H1 (cell line): ENCODE data around the gene ACTR2. TPM values are rescaled to one million over a fixed set of nuclear protein-coding genes. Genes with fewer than 3 reads are reported as not detected.

ENCODE experiments used
- CTCF ChIA-PET: fragments of 300-600 bp; sonication (Branson Sonifier 250); formaldehyde crosslinking; loops from one replicate; lab custom pipeline; 2021; ENCODE audit not compliant: partially characterized antibody; lab: Charles Lee
- POLR2A ChIA-PET: fragments of 300-600 bp; sonication (Branson Sonifier 250); formaldehyde crosslinking; loops from one replicate; lab custom pipeline; 2021; ENCODE audit warnings: inconsistent platforms; ENCODE audit not compliant: partially characterized antibody; lab: Charles Lee
- DNase-seq, 2 experiments: peaks; one replicate each; pipeline versions ENCODE4 v3.0.0 to v3.0.0-alpha.2; 2010 to 2022; ENCODE audit warnings: low spot score in 2 of 2, low read depth in 1 of 2, mixed read lengths in 1 of 2
- FAIRE-seq: peaks from 2 replicates; lab custom pipeline; 2011; peaks lifted over from hg19 to GRCh38; lab: Jason Lieb, UNC
- H2AFZ ChIP-seq: 2 replicates; pipeline ENCODE4 v1.8.1; 2012; ENCODE audit warnings: low read length, inconsistent platforms
- H2AK5ac ChIP-seq: 2 replicates; pipeline ENCODE4 v1.6.1; 2013; ENCODE audit warnings: low read depth, low read length
- H2BK120ac ChIP-seq: replicated peaks from 2 replicates; pipeline ENCODE3; 2013; ENCODE audit warnings: low read depth, low read length, inconsistent platforms
- H2BK12ac ChIP-seq: 2 replicates; pipeline ENCODE4 v1.6.1; 2013; ENCODE audit warnings: low read depth, low read length
- H2BK15ac ChIP-seq: 2 replicates; pipeline ENCODE4 v1.6.1; 2013; ENCODE audit warnings: low read length
- H2BK20ac ChIP-seq: 2 replicates; pipeline ENCODE4 v1.6.1; 2013; ENCODE audit warnings: low read length
- H2BK5ac ChIP-seq: 2 replicates; pipeline ENCODE4 v1.6.1; 2013; ENCODE audit warnings: low read depth, low read length
- H3K14ac ChIP-seq: 2 replicates; pipeline ENCODE4 v1.6.1; 2013; ENCODE audit warnings: inconsistent platforms; ENCODE audit not compliant: insufficient read length
- H3K18ac ChIP-seq: 2 replicates; pipeline ENCODE4 v1.6.1; 2013; ENCODE audit warnings: low read length; ENCODE audit errors: extremely low read depth
- H3K23ac ChIP-seq: 2 replicates; pipeline ENCODE4 v1.6.1; 2013; ENCODE audit warnings: inconsistent platforms; ENCODE audit not compliant: insufficient read length
- H3K23me2 ChIP-seq: 2 replicates; pipeline ENCODE4 v1.6.1; 2013; ENCODE audit warnings: low read depth, low read length
- H3K27ac ChIP-seq: 2 replicates; pipeline ENCODE4 v1.6.1; 2011; ENCODE audit warnings: low read depth, low read length, inconsistent platforms
- H3K27me3 ChIP-seq, 4 experiments: replicated peaks in 1 of 4; 1 replicate in 1 of 4; 2 replicates in 3 of 4; pipeline versions ENCODE4 v1.6.1 to v1.8.1; 2011 to 2013; ENCODE audit warnings: low read length in 3 of 4, mild to moderate bottlenecking in 3 of 4, inconsistent platforms in 2 of 4, mixed read lengths in 2 of 4, moderate library complexity in 1 of 4; ENCODE audit not compliant: control insufficient read depth in 3 of 4, insufficient read depth in 3 of 4; ENCODE audit errors: extremely low read depth in 1 of 4
- H3K36me3 ChIP-seq, 4 experiments: 2 replicates each; pipeline versions ENCODE4 v1.6.1 to v1.8.1; 2011 to 2013; ENCODE audit warnings: mild to moderate bottlenecking in 4 of 4, low read length in 3 of 4, moderate library complexity in 2 of 4, control low read depth in 1 of 4, inconsistent platforms in 1 of 4; ENCODE audit not compliant: insufficient read depth in 4 of 4, control insufficient read depth in 2 of 4
- H3K4ac ChIP-seq: replicated peaks from 2 replicates; pipeline ENCODE3; 2013; ENCODE audit warnings: low read length, low read depth, mixed read lengths, inconsistent platforms; ENCODE audit not compliant: insufficient read length
- H3K4me1 ChIP-seq, 4 experiments: replicated peaks in 1 of 4; 1 replicate in 1 of 4; 2 replicates in 3 of 4; pipeline versions ENCODE4 v1.6.1 to v1.8.1; 2011 to 2013; ENCODE audit warnings: low read length in 3 of 4, inconsistent platforms in 2 of 4, mixed read lengths in 1 of 4; ENCODE audit not compliant: insufficient read depth in 4 of 4, control insufficient read depth in 3 of 4
- H3K4me2 ChIP-seq, 2 experiments: 2 replicates each; pipeline versions ENCODE4 v1.6.1 to v1.8.1; 2011 to 2013; ENCODE audit warnings: low read depth in 2 of 2, low read length in 2 of 2, control low read depth in 1 of 2, inconsistent platforms in 1 of 2, mild to moderate bottlenecking in 1 of 2; ENCODE audit not compliant: insufficient read depth in 1 of 2
- H3K4me3 ChIP-seq, 4 experiments: fragments of 200-600, 300-600 bp in 1 of 4; sonication (generic), shearing (Covaris generic), sonication (Bioruptor Twin) in 1 of 4; 2 replicates each; pipeline versions ENCODE4 v1.5.1 to v1.8.1; 2011 to 2016; ENCODE audit warnings: low read length in 4 of 4, low read depth in 3 of 4, control low read depth in 2 of 4, inconsistent platforms in 2 of 4, mild to moderate bottlenecking in 2 of 4, mixed read lengths in 1 of 4, moderate library complexity in 1 of 4; ENCODE audit not compliant: insufficient read depth in 2 of 4; ENCODE audit errors: extremely low read depth in 1 of 4
- H3K56ac ChIP-seq: replicated peaks from 2 replicates; pipeline ENCODE3; 2013; ENCODE audit warnings: low read depth, mild to moderate bottlenecking, mixed read lengths, low read length, inconsistent platforms; ENCODE audit not compliant: insufficient read length
- H3K79me1 ChIP-seq: 2 replicates; pipeline ENCODE4 v1.6.1; 2013; ENCODE audit warnings: low read depth, low read length, control low read depth
- H3K79me2 ChIP-seq, 2 experiments: 2 replicates each; pipeline versions ENCODE4 v1.6.1 to v1.8.1; 2012 to 2013; ENCODE audit warnings: low read length in 2 of 2, mild to moderate bottlenecking in 2 of 2, inconsistent platforms in 1 of 2; ENCODE audit not compliant: insufficient read depth in 2 of 2, control insufficient read depth in 1 of 2
- H3K9ac ChIP-seq, 4 experiments: replicated peaks in 1 of 4; 1 replicate in 1 of 4; 2 replicates in 3 of 4; pipeline versions ENCODE4 v1.6.1 to v1.8.1; 2011 to 2013; ENCODE audit warnings: low read depth in 3 of 4, low read length in 3 of 4, control low read depth in 2 of 4, mild to moderate bottlenecking in 2 of 4, moderate library complexity in 2 of 4, inconsistent platforms in 1 of 4; ENCODE audit errors: extremely low read depth in 1 of 4
- H3K9me3 ChIP-seq, 2 experiments: 2 replicates each; pipeline versions ENCODE4 v1.6.1 to v1.8.1; 2012 to 2013; ENCODE audit warnings: mild to moderate bottlenecking in 2 of 2, moderate library complexity in 2 of 2, control low read depth in 1 of 2, inconsistent platforms in 1 of 2, low read depth in 1 of 2, low read length in 1 of 2, mixed read lengths in 1 of 2; ENCODE audit not compliant: insufficient read depth in 2 of 2
- H4K20me1 ChIP-seq, 2 experiments: replicated peaks in 1 of 2; 2 replicates each; pipeline versions ENCODE3 to v1.8.1; 2011 to 2013; ENCODE audit warnings: inconsistent platforms in 2 of 2, low read length in 2 of 2, mild to moderate bottlenecking in 1 of 2; ENCODE audit not compliant: insufficient read depth in 2 of 2, control insufficient read depth in 1 of 2
- H4K5ac ChIP-seq: 2 replicates; pipeline ENCODE4 v1.6.1; 2013; ENCODE audit warnings: low read length, low read depth, mixed read lengths, inconsistent platforms; ENCODE audit not compliant: insufficient read length
- H4K8ac ChIP-seq: 2 replicates; pipeline ENCODE4 v1.8.0; 2013; ENCODE audit warnings: mild to moderate bottlenecking, moderate library complexity, low read length, inconsistent platforms; ENCODE audit not compliant: insufficient read depth; ENCODE audit errors: extremely low read depth
- H4K91ac ChIP-seq: replicated peaks from 2 replicates; pipeline ENCODE3; 2013; ENCODE audit warnings: low read length, mixed read lengths, inconsistent platforms; ENCODE audit not compliant: insufficient read length
- CEBPB ChIP-seq: IDR thresholded peaks from 2 replicates; pipeline ENCODE4 v1.6.1; 2012; ENCODE audit warnings: low read depth, low read length
- CTBP2 ChIP-seq: IDR thresholded peaks from 2 replicates; pipeline ENCODE4 v1.7.0; 2011; ENCODE audit warnings: borderline replicate concordance, mild to moderate bottlenecking, moderate library complexity, mixed read lengths, low read length; ENCODE audit not compliant: insufficient read depth, insufficient read length
- EZH2 ChIP-seq: fragments of 200-600 bp; sonication (generic); IDR thresholded peaks from 2 replicates; pipeline ENCODE4 v1.7.1; 2012; ENCODE audit warnings: low read depth, mild to moderate bottlenecking, moderate library complexity, low read length, inconsistent platforms; ENCODE audit not compliant: severe bottlenecking
- FOSL1 ChIP-seq: IDR thresholded peaks from 2 replicates; pipeline ENCODE4 v1.6.1; 2011; ENCODE audit warnings: mild to moderate bottlenecking, low read depth, low read length, moderate library complexity; ENCODE audit not compliant: insufficient read depth
- HDAC6 ChIP-seq: IDR thresholded peaks from one replicate; pipeline ENCODE4 v1.7.1; 2012; ENCODE audit warnings: low read depth, mild to moderate bottlenecking, inconsistent platforms, low read length, moderate library complexity
- KDM4A ChIP-seq: IDR thresholded peaks from one replicate; pipeline ENCODE4 v1.7.1; 2012; ENCODE audit warnings: low read depth, mild to moderate bottlenecking, moderate library complexity, low read length, inconsistent platforms; ENCODE audit not compliant: severe bottlenecking
- MAX ChIP-seq: IDR thresholded peaks from 2 replicates; pipeline ENCODE4 v1.6.1; 2012; ENCODE audit warnings: inconsistent platforms
- RAD21 ChIP-seq, 2 experiments: IDR thresholded peaks in 1 of 2; conservative IDR thresholded peaks in 1 of 2; 2 replicates each; pipeline ENCODE4 v1.6.1; 2011; ENCODE audit warnings: low read depth in 2 of 2, low read length in 2 of 2, improper control_type of control experiment in 1 of 2, inconsistent platforms in 1 of 2, mild to moderate bottlenecking in 1 of 2, moderate library complexity in 1 of 2
- RBBP5 ChIP-seq: IDR thresholded peaks from 2 replicates; pipeline ENCODE4 v1.7.1; 2012; ENCODE audit warnings: low read depth, mild to moderate bottlenecking, inconsistent platforms, low read length, moderate library complexity, borderline replicate concordance
- WGBS, 2 experiments: shearing (Covaris generic) in 1 of 2; methylation state at CpG; one replicate each; pipeline versions ENCODE4 v1.1.6 to v1.1.7; 2013 to 2015; ENCODE audit warnings: low lambda C conversion rate in 2 of 2, mixed read lengths in 2 of 2, inconsistent platforms in 1 of 2, low coverage in 1 of 2, missing lambda C conversion rate in 1 of 2; ENCODE audit not compliant: insufficient replicate concordance in 2 of 2, insufficient coverage in 1 of 2, insufficient read length in 1 of 2; ENCODE audit errors: extremely low coverage in 1 of 2, missing lambda C conversion rate in 1 of 2; 5-methylcytosine and 5-hydroxymethylcytosine counted together
- polyA plus RNA-seq, 7 experiments: library from polyadenylated mRNA; depleted of rRNA in 3 of 7; stranded (reverse) in 5 of 7; unstranded in 2 of 7; fragments of >200 nt in 5 of 7; fragments of 200-250 nt in 2 of 7; gene quantifications; 1 replicate in 5 of 7; 2 replicates in 1 of 7; 4 replicates in 1 of 7; pipeline versions ENCODE4 v1.2.1 to v1.2.3, GENCODE V29; 2011 to 2013; ENCODE audit warnings: missing spikeins in 2 of 7, mixed read lengths in 2 of 7
- total RNA-seq: library from RNA; stranded (reverse); fragmentation: NEBNext Ultra II Directional; extraction: Animal tissue kit (Norgen Biotek cat#: 25700); gene quantifications from 2 replicates; pipeline ENCODE4 v1.2.1, GENCODE V29; 2021

The ACTR2 gene
- total and polyA plus RNA-seq, 2 of the 8 experiments (the other 6 are each of a cell fraction or from before 2014, with no cell fraction given), result 28.3 to 171 TPM

DNA sequence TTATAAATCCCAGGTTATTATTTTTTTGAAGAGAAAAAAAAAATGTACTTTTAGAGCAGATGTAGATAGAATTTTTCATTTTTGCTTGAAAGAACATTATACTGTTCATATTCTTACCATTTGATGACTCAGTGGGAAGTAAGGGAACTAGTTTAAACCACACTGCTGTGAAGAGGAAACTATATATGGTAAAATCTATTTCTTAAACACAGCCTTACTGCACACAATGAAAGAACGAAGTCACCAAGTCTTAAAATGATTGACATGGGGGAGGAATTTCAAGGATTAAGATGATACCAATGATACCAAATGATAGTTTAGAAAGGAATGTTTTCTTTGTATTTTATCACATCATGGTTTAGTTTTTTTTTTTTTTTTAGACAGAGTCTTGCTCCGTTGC is 5.0 kb downstream of the ACTR2 start:
- Histone ChIP-seq H3K23ac (no peak overlapping the region), H2BK5ac (no peak overlapping the region), H3K36me3 (peaks cover 0 to 3% (median 0%) of the 10 kb centered on the region in 4 experiments; a peak in 1 of 8 replicates), H2BK15ac (no peak overlapping the region), H3K14ac (no peak overlapping the region), H4K8ac (no peak overlapping the region)
- TF ChIP-seq RAD21 (IDR thresholded peaks at IDR 0.05 in 1 of 2, conservative IDR thresholded peaks at IDR 0.05 in 1 of 2; ENCODE audit: low read depth in 2 of 2, low read length in 2 of 2) (no peak), FOSL1 (no peak), HDAC6 (no peak), CTBP2 (no peak), EZH2 (no peak), MAX (no peak), RBBP5 (no peak), CEBPB (no peak), KDM4A (no peak)
- TF ChIP-seq, all 59 proteins: peak for 0
- Histone ChIP-seq H2AK5ac (no peak overlapping the region), H3K4me1 (0 out of 7 replicates have a peak, but pooled peaks cover 0 to 3% (median 0%) of the 10 kb centered on the region in 4 experiments), H3K18ac (no peak overlapping the region), H3K4ac (no peak overlapping the region), H4K5ac (no peak overlapping the region), H3K27me3 (no peaks in the 10 kb centered on the region), H2BK120ac (no peak overlapping the region), H3K79me2 (peaks cover 0 to 81% of the 10 kb centered on the region in 2 experiments; a peak in 3 of 4 replicates), H3K27ac (no peak overlapping the region), H2AFZ (no peak overlapping the region), H3K4me2 (no peak overlapping the region), H3K4me3 (no peak overlapping the region), H3K56ac (no peak overlapping the region), H3K9me3 (no peaks in the 10 kb centered on the region), H3K9ac (no peak overlapping the region), H3K79me1 (no peaks in the 10 kb centered on the region; the same call in 1 of the 2 replicates), H4K20me1 (peaks cover 2 to 6% of the 10 kb centered on the region in 2 experiments), H3K23me2 (peaks cover 2% of the 10 kb centered on the region; the same call in 1 of the 2 replicates), H4K91ac (no peak overlapping the region), H2BK12ac (no peak overlapping the region), H2BK20ac (no peak overlapping the region)
- POLR2A ChIA-PET, result no interaction called here
- 88% methylated on average over 2 of the region's 2 CpGs; no CpG with 5 or more reads in 1 of the 2 experiments for WGBS, 2 experiments
- DNase-seq, result no peak
- FAIRE-seq, result no peak
- CTCF ChIA-PET, result interaction anchor here (0.9 kb wide), 1 partner anchor 320 kb away, joined by 4 read pairs; no protein-coding TSS in a partner anchor
